ENCODE data around the gene ANKH. TPM values are rescaled to one million over a fixed set of nuclear protein-coding genes. Genes with fewer than 3 reads are reported as not detected.

ANKH gene
- total RNA-seq, 1 donor from 2014 or later = 29.9 TPM

DNA sequence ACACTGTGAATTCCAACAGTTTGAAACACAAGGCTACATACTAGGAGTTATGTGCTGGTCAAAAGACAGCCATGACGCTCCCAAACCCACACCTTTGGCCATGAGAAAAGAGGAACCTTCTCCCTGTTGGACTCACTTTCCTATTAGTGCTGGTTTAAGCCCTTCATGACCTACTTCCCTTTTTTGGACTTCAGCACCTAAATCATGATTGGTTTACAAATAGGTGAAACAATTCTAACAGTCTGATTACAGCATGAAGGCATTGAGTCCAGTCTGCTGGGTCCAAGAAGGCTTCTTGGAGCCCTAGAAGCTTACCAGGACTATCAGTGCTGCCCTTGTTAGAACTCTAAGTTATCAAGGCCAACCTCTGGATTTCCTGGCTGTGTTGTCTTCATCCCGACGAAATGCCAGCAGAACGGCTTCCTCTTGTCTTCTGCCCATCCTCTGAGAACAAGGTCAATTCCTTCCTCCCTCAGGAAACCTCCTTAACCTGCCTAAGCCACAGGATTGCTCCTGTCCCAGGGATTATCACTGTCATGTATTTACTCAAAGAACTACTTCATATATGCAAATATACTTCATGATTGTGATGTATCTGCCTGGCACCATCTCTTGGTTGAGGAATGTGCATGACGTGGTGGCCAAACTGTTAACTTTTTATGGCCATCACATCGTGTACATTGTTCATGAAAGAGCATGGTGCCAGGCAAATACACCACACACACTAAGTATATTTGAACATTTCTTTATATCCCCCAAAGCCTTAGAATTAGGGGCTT is 83.6 kb downstream of the ANKH start:
- Mint-ChIP-seq H3K27ac (no peak overlapping the region), H3K9me3 (ENCODE audit: low read depth) (peaks cover 9% of the 10 kb centered on the region), H3K4me3 (ENCODE audit: low read depth) (no peak overlapping the region), H3K27me3 (no peaks in the 10 kb centered on the region), H3K4me1 (ENCODE audit: low read depth) (peaks cover 2% of the 10 kb centered on the region), H3K36me3 (ENCODE audit: insufficient read depth) (peaks cover 6% of the 10 kb centered on the region)
- no peak for DNase-seq (ENCODE audit: low spot score, unreplicated experiment)
- TF ChIP-seq, protein P1, sequence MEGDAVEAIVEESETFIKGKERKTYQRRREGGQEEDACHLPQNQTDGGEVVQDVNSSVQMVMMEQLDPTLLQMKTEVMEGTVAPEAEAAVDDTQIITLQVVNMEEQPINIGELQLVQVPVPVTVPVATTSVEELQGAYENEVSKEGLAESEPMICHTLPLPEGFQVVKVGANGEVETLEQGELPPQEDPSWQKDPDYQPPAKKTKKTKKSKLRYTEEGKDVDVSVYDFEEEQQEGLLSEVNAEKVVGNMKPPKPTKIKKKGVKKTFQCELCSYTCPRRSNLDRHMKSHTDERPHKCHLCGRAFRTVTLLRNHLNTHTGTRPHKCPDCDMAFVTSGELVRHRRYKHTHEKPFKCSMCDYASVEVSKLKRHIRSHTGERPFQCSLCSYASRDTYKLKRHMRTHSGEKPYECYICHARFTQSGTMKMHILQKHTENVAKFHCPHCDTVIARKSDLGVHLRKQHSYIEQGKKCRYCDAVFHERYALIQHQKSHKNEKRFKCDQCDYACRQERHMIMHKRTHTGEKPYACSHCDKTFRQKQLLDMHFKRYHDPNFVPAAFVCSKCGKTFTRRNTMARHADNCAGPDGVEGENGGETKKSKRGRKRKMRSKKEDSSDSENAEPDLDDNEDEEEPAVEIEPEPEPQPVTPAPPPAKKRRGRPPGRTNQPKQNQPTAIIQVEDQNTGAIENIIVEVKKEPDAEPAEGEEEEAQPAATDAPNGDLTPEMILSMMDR (IDR thresholded peaks at IDR 0.05; ENCODE audit: unreplicated experiment) = no peak

DNA sequence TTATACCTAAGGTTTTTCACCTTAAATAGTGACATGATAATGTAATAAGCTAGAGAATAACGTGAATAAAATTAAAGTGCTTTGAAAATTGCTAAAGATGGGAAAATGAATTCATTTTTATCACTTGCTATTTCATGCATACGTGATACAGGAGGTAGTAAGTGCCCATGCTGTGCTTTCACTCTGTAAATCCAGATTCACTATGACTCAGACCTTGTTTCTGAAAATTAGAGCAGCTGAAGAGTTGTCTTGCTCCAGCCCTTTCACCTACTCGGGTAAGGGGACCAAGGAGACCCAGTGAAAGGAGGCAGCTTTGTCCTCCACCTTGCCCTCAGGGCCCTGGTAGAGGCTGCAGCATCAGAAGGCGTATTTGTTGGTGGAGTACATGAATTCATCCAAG is 87.9 kb downstream of the ANKH start:
- Mint-ChIP-seq H3K9me3 (ENCODE audit: low read depth) (peaks cover 11% of the 10 kb centered on the region), H3K4me1 (ENCODE audit: low read depth) (peaks cover 2% of the 10 kb centered on the region), H3K27ac (no peak overlapping the region), H3K27me3 (no peaks in the 10 kb centered on the region), H3K4me3 (ENCODE audit: low read depth) (no peak overlapping the region), H3K36me3 (ENCODE audit: insufficient read depth) (peaks cover 8% of the 10 kb centered on the region)
- no peak for DNase-seq (ENCODE audit: low spot score, unreplicated experiment)
- TF ChIP-seq, protein P1 (IDR thresholded peaks at IDR 0.05; ENCODE audit: unreplicated experiment) = no peak

DNA sequence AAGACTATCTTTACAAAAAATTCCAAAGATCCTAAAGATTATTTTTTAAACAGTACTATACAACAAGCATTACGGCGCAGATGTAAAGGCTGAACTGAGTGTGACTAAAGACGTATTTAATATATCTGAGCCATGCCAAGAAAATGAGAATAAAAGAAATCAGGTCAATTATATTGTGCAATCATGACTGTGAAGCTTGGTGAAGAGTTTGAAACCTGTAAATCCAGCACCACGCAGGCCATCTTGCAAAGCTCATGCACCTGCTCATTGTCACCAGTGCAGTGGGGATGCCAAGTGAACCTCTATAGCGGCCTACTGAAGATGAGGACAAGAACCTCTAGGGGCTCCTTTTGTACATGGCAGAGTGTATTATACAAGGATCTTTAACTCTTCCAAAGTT is 89.0 kb downstream of the ANKH start:
- Mint-ChIP-seq H3K27me3 (no peaks in the 10 kb centered on the region), H3K9me3 (ENCODE audit: low read depth) (peaks cover 11% of the 10 kb centered on the region), H3K4me1 (ENCODE audit: low read depth) (peaks cover 6% of the 10 kb centered on the region), H3K36me3 (ENCODE audit: insufficient read depth) (peaks cover 8% of the 10 kb centered on the region), H3K27ac (no peak overlapping the region), H3K4me3 (ENCODE audit: low read depth) (no peak overlapping the region)
- no peak for DNase-seq (ENCODE audit: low spot score, unreplicated experiment)
- TF ChIP-seq, protein P1 (IDR thresholded peaks at IDR 0.05; ENCODE audit: unreplicated experiment) = no peak

DNA sequence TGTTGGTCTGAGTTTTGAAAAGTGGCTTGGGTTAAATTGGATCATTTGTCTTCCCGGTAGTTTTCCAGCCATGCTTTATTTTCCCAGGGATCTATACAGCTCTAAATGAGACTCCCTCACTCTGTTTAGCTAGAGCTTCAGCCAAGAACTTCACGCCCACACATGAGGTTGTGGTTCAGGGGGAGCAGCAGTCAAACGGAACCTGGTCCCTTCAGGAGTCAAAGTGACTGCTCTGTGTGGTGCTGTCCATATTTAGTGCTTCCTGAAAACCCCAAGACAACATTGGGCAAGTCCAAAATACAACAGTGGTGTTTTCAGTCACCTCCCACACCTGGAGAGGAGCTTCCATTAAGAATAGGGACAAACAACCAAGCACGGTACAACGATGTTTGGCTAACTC is 90.5 kb downstream of the ANKH start:
- Mint-ChIP-seq H3K9me3 (ENCODE audit: low read depth) (peaks cover 11% of the 10 kb centered on the region), H3K27ac (no peak overlapping the region), H3K4me1 (ENCODE audit: low read depth) (peaks cover 4% of the 10 kb centered on the region), H3K36me3 (ENCODE audit: insufficient read depth) (peaks cover 8% of the 10 kb centered on the region), H3K4me3 (ENCODE audit: low read depth) (no peak overlapping the region), H3K27me3 (no peaks in the 10 kb centered on the region)
- TF ChIP-seq, protein P1 (IDR thresholded peaks at IDR 0.05; ENCODE audit: unreplicated experiment) = no peak
- DNase-seq (ENCODE audit: low spot score, unreplicated experiment) = no peak

DNA sequence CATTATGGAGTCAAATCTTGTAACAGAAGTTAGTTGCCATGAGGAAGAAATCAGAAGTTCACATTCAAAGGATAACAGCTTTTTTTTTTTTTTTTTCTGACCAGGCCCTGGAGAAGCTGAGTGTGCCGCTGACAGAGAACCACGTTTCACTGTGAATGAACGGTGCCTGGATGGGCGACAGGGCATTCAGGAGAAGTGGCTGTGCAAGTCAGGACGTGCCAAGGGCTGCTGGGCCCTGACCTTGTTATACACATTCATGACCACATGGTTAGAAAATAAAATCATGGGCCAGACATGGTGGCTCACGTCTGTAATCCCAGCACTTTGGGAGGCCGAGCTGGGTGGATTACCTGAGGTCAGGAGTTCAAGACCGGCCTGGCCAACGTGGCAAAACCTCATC is 91.6 kb downstream of the ANKH start:
- DNase-seq (ENCODE audit: low spot score, unreplicated experiment) = no peak
- Mint-ChIP-seq H3K27me3 (no peaks in the 10 kb centered on the region), H3K4me1 (ENCODE audit: low read depth) (peaks cover 4% of the 10 kb centered on the region), H3K4me3 (ENCODE audit: low read depth) (no peak overlapping the region), H3K9me3 (ENCODE audit: low read depth) (peaks cover 8% of the 10 kb centered on the region), H3K36me3 (ENCODE audit: insufficient read depth) (peaks cover 6% of the 10 kb centered on the region), H3K27ac (no peak overlapping the region)
- TF ChIP-seq, protein P1 (IDR thresholded peaks at IDR 0.05; ENCODE audit: unreplicated experiment) = no peak

Data from progenitor cell of endocrine pancreas (in vitro differentiated cells).